ENCODE data around the gene FN3KRP.

Gene FN3KRP

GRCh38 chr17:82716203-82717010 lies at the start of gene FN3KRP:
TSS of gene FN3KRP (plus strand) at chr17:82716706. CDS start at chr17:82716756, 50 bp downstream.
- peak; percentile 95 for DNase-seq

GRCh38 chr17:82666931-82667667 lies 49.4 kb upstream of the FN3KRP start:
- DNase-seq = no peak

- no peak for DNase-seq
Observed at GRCh38 chr17:82667668-82668000, 48.9 kb upstream of the FN3KRP start.

- DNase-seq = no peak
Observed at GRCh38 chr17:82668024-82668630, 48.4 kb upstream of the FN3KRP start.

DNA sequence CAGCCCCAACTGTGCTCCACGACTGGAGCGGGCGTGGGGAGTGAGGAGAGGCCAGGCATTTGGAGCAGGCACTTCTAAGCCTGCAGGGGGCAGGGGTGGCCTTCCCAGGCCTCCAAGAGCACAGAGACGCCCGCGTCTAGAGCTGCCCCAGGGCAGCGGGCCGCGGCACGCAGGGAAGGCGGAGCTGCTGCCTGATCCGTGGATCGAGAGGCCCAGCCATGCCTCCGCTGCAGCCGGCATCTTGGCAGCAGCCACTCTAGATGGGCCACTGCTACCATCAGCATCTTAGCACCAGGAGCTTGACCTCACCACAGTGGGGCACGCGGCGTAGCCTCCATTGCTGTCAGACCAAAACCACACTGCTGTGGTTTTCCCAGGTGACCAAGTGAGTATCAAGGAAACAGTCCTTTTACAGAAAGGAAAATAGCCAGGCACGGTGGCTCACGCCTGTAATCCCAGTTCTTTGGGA lies 47.8 kb upstream of the FN3KRP start:
- peak; percentile 51 for DNase-seq

DNA sequence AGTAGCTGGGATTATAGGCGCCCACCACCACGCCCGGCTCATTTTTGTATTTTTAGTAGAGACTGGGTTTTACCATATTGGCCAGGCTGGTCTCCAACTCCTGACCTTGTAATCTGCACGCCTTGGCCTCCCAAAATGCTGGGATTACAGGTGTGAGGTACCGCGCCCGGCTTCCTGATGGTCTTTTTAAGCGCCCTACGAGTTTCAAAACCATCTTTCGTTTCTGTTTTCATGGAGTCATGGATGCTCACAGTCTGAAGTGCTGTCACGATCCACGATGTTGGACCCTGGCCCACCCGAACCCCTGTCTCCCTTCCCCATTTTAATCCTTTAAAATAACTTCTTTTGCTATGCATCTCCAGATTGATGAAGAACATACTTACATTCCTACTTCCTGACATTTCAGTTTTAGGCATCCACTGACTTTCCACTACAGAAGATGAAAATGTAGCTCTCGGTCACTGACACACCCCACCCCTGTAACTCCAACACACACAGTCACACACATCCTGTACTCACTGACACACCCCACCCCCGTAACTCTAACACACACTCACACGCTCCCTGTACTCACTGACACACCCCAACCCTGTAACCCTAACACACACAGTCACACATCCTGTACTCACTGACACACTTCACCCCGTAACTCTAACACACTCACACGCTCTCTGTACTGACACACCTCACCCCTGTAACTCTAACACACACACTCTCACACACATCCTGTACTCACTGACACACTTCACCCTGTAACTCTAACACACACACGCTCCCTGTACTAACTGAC lies 45.6 kb upstream of the FN3KRP start:
- DNase-seq = no peak

DNA sequence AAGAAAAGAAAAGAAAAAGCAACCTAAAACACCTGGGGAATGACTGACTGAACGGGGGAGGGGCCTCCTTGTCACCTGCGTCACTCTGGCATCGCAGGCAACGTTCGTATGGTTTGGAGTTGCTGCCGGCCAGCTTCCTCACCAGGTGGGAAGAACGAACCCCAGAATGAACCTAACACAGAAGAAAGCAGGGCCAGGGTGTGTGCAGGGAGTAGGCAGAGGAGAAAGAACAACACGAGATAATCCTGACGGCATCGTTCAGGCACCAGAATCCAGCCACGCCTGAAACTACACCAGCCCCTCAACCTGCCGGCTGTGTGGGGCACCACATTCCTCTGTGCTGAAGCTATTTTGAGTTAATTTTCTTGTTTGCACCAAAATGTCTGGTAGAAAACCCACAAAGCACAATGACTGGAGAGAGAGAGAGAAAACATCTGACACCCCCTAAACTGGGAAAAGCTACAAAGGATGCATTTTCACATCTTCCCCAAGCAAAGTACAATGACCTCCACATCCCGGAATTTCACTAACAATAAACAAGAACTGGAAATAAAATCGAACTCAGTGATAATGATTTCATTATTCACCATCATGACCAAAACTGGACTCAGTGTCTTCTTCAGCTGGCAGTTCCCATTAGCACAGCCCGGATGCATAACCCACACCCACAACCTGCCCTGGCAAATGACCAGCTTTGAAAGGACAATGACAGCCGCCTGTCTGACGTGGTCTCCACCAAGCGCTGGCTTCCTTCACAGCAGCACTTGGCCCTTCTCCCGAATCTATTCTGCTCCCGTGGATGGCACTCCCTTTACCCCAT lies 41.6 kb upstream of the FN3KRP start:
- DNase-seq = no peak

GRCh38 chr17:82675476-82676245 lies 40.8 kb upstream of the FN3KRP start:
- no peak for DNase-seq

- no peak for DNase-seq
Observed at GRCh38 chr17:82677353-82677925, 39.1 kb upstream of the FN3KRP start.

- DNase-seq = no peak
Observed at GRCh38 chr17:82678265-82678891, 38.1 kb upstream of the FN3KRP start.

GRCh38 chr17:82679586-82680465 lies 36.7 kb upstream of the FN3KRP start:
- no peak for DNase-seq

DNA sequence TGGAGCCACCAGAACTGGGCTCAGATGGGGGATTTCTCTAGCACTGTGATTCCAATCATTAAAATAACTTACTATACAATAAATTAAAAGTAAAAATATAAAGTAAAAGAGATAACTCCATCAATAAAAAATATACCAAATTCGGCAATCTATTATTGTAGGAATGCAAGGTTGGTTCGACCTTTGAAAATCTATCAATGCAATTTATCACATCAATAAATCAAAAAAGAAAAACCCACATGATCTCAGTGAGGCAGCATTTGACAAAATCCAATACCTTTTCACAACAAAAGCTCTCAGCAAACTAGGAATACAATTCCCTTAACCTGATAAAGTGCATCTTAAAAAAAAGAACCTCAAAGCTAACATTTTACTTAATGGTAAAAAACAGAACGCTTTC lies 35.0 kb upstream of the FN3KRP start:
- DNase-seq = no peak

- DNase-seq = no peak
Observed at GRCh38 chr17:82683534-82683933, 33.0 kb upstream of the FN3KRP start.

GRCh38 chr17:82684228-82684841 lies 32.2 kb upstream of the FN3KRP start:
- no peak for DNase-seq

DNA sequence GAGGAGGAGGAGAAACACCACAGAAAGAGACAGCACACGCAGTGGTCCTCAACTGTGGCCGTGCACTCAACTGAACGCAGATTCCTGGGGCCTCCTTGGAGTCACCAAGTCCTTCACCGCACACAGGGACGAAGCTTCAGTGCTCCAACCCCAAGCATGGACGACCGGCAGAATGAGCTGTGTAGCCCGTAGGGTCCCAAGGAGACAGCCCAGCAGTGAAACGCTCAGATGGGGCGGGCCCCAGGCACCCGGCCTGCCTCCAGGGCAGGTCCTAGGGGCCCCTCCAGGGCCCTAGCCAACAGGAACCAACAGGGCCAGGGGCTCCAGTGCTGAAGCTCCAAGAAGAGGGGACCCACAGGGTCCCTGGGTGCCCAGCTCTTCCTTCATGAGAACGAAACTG lies 31.2 kb upstream of the FN3KRP start:
- no peak for DNase-seq

DNA sequence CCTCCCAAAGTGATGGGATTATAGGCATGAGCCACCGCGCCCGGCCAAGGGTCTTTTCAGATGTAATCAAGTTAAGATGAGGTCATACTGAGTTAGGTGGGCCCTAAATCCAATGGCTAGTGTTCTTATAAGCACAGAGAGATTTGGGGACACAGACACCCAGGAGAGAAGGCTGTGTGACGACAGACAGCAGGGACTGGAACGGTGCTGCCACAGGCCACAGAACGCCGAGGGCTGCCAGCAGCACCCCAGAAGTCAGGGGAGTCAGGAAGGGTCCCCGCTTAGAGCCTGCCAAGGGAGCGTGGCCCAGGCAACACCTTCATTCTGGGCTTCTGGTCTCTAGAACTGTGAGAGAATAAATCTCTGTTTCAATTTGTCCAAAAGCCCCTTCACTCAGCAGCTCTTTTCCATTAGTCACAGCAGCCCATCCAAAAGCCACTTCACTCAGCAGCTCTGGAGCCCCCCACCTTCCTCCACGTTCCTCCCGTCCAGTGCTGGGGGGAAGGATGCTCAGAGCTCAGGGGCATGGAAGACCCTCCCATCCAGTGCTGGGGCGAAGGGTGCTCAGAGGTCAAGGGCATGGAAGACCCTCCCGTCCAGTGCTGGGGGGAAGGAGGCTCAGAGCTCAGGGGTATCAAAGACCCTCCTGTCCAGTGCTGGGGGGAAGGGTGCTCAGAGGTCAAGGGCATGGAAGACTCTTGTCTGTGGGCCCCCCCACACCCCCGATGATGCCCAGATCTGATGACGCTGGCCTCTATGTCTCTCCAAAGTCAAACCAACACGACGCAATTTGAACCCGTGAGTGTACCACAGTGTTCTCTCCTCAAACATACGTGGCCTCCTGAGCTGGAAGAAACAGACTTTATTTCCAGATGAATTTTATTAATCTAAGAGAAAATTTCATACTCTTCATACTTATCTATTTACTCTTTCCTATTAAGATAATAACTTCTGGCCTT lies 29.9 kb upstream of the FN3KRP start:
- DNase-seq = no peak

GRCh38 chr17:82687375-82687861 lies 29.1 kb upstream of the FN3KRP start:
- DNase-seq = no peak

DNA sequence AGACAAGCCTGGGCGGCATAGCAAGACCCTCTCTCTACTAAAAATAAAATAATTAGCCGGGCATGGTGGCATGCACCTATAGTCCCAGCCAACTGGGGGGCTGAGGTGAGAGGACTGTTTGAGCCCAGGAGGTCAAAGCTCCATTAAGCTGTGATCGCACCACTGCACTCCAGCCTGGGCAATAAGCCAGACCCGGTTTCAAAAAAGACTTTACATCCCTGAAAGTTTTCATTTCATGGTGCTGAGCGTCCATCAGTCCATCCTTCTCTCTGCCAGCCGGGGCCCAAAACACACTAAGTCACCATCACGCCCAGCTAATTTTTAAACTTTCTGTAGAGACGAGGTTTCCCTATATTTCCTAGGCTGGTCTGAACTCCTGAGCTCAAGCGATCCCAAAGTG lies 28.6 kb upstream of the FN3KRP start:
- no peak for DNase-seq
